T-helper 1 cell treated with Interleukin-12 subunit alpha and Interleukin-12 subunit beta and Interleukin-4 antibody, amounts not matched to agents 30 μg/mL and 1 μg/mL, for 36 hours (primary cell): ENCODE results near the gene CHCHD3.
"Not testable (repeated sequence)": the region's sequence is repeated elsewhere in the genome, so short reads cannot be mapped to it uniquely, and the experiment has no call there.

ENCODE experiments used
- H3K27ac Mint-ChIP-seq: one replicate; pipeline ENCODE4 v1.8.0; 2021; ENCODE audit warnings: mild to moderate bottlenecking, mixed read lengths
- H3K27me3 Mint-ChIP-seq: one replicate; pipeline ENCODE4 v1.8.0; 2021; ENCODE audit warnings: low read depth, mixed read lengths
- H3K36me3 Mint-ChIP-seq: one replicate; pipeline ENCODE4 v1.8.0; 2021; ENCODE audit warnings: low read depth, mixed read lengths
- H3K4me1 Mint-ChIP-seq: one replicate; pipeline ENCODE4 v1.8.0; 2021; ENCODE audit warnings: low read depth, mixed read lengths
- H3K4me3 Mint-ChIP-seq: one replicate; pipeline ENCODE4 v1.8.0; 2021; ENCODE audit warnings: mild to moderate bottlenecking, moderate library complexity, mixed read lengths
- H3K9me3 Mint-ChIP-seq: one replicate; pipeline ENCODE4 v1.8.0; 2021; ENCODE audit warnings: mixed read lengths

CHCHD3 gene

GRCh38 chr7:132950725-132951124, 131.2 kb downstream of the CHCHD3 start:
- Mint-ChIP-seq H3K27ac (no peak overlapping the region), H3K4me3 (no peak overlapping the region), H3K36me3 (no peaks in the 10 kb centered on the region), H3K4me1 (no peaks in the 10 kb centered on the region), H3K27me3 (no peaks in the 10 kb centered on the region), H3K9me3 (no peaks in the 10 kb centered on the region)

DNA sequence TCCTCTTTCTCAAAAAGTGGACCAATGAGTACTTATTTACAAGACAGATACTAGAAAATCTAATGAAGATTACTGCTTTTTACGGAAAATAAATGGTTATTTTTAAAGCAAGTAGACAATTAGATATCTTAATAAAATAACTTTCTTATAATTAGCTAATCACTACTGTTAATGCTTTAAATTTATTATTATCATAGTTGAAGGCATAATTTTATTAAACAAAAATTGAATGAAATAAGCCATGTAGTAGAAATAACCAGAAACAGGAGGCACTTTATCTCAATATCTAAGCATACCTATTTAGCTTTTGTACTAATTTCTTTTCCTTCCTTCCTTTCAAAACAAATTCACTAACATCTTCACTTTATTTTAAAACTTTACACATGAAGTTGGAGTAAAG, 134.9 kb downstream of the CHCHD3 start:
- Mint-ChIP-seq H3K36me3 (no peaks in the 10 kb centered on the region), H3K27me3 (no peaks in the 10 kb centered on the region), H3K27ac (no peak overlapping the region), H3K4me1 (no peaks in the 10 kb centered on the region), H3K4me3 (no peak overlapping the region), H3K9me3 (no peaks in the 10 kb centered on the region)

DNA sequence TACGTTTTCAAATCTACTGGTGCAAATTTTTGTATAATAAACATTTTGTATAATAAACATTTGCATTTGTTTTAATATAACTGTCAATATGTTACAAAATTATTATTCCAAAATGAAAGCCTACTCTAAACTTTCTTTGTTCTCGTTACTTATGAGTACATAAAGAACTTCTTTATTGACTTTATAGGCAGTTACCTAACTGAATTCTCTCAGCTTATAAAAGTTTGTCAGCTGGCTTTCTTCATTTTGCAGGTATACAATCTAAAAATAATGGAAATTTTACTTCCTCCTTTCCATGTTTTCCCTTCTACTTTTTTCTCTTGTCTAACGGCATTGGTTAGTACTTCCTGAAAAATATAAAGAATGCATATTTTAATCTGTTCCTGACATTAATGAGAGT, 137.1 kb downstream of the CHCHD3 start:
- H3K36me3 Mint-ChIP-seq, result no peaks in the 10 kb centered on the region
- H3K4me3 Mint-ChIP-seq, result no peak overlapping the region
- no peaks in the 10 kb centered on the region for H3K9me3 Mint-ChIP-seq
- H3K4me1 Mint-ChIP-seq, result peaks cover 3% of the 10 kb centered on the region
- no peak overlapping the region for H3K27ac Mint-ChIP-seq
- no peaks in the 10 kb centered on the region for H3K27me3 Mint-ChIP-seq

DNA sequence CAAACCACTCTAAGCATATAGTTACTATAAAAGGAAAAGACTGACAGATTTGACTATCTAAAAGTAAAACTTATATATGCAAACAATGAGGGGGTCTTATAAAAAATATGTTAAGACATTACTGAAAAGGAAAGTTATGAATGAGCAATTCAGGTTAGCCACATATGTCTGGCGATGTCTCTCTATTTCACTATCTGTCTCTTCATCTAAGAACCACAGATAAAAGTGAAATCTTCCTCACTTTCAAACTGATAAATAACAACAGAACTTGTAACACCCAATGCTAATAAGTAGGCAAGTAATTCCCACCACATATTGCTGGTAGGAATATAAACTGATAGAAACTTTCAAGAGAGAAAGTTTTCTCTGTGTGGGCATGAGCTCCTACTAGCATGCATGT, 138.2 kb downstream of the CHCHD3 start:
- H3K36me3 Mint-ChIP-seq, result no peaks in the 10 kb centered on the region
- no peaks in the 10 kb centered on the region for H3K27me3 Mint-ChIP-seq
- no peak overlapping the region for H3K27ac Mint-ChIP-seq
- no peak overlapping the region for H3K4me3 Mint-ChIP-seq
- H3K9me3 Mint-ChIP-seq, result no peaks in the 10 kb centered on the region
- peaks cover 3% of the 10 kb centered on the region for H3K4me1 Mint-ChIP-seq

- H3K4me1 Mint-ChIP-seq, result peaks cover 3% of the 10 kb centered on the region
- no peaks in the 10 kb centered on the region for H3K36me3 Mint-ChIP-seq
- no peak overlapping the region for H3K27ac Mint-ChIP-seq
- no peaks in the 10 kb centered on the region for H3K9me3 Mint-ChIP-seq
- no peaks in the 10 kb centered on the region for H3K27me3 Mint-ChIP-seq
- H3K4me3 Mint-ChIP-seq, result no peak overlapping the region
Observed at GRCh38 chr7:132942701-132943100, 139.2 kb downstream of the CHCHD3 start.

- Mint-ChIP-seq H3K4me1 (peaks cover 3% of the 10 kb centered on the region), H3K9me3 (no peaks in the 10 kb centered on the region), H3K4me3 (no peak overlapping the region), H3K27me3 (no peaks in the 10 kb centered on the region), H3K36me3 (no peaks in the 10 kb centered on the region), H3K27ac (no peak overlapping the region)
Observed at GRCh38 chr7:132941905-132942304, 140.0 kb downstream of the CHCHD3 start.

- Mint-ChIP-seq H3K36me3 (no peaks in the 10 kb centered on the region), H3K4me1 (peaks cover 3% of the 10 kb centered on the region), H3K9me3 (no peaks in the 10 kb centered on the region), H3K27me3 (no peaks in the 10 kb centered on the region), H3K27ac (no peak overlapping the region), H3K4me3 (no peak overlapping the region)
Observed at GRCh38 chr7:132941428-132941827, 140.5 kb downstream of the CHCHD3 start.

DNA sequence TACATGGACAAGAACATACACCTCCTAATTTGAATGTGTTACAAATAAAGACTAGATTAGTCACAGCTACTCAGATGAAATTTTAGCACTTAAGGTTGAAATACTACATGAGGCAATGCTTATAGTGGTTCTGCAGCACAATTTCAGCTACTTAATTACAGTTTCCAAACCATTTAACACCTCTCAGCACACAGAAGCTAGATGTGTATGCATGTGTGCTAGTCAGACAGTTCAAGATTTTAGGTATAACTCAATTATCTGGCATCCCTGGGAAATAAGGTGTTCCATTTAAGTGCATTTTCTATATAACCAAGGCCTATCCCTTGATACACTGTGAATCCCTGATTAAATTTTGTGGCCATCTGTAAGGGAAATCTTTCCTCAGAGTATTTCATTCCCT, 141.8 kb downstream of the CHCHD3 start:
- Mint-ChIP-seq H3K27me3 (no peaks in the 10 kb centered on the region), H3K4me3 (no peak overlapping the region), H3K27ac (no peak overlapping the region), H3K36me3 (no peaks in the 10 kb centered on the region), H3K4me1 (peaks cover 3% of the 10 kb centered on the region), H3K9me3 (no peaks in the 10 kb centered on the region)

DNA sequence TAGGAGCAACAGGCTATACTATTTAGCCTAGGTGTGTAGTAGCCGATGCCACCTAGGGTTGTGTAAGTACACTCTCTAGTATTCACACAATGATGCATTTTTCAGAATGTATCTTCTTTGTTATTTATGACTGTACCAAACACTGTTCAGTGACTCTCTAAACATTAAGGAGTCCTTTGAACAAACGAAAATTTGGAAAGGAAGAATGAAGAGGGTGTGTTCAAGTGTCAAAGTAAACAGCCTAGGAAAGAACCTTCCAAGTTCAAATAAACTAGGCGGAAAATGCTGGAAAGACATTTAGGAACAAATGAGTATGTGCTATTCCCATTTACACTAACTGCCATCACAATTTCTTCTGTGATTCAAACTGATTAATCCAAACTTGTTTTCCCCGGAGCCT, 142.4 kb downstream of the CHCHD3 start:
- Mint-ChIP-seq H3K36me3 (no peaks in the 10 kb centered on the region), H3K27ac (no peak overlapping the region), H3K4me1 (peaks cover 3% of the 10 kb centered on the region), H3K9me3 (no peaks in the 10 kb centered on the region), H3K27me3 (no peaks in the 10 kb centered on the region), H3K4me3 (no peak overlapping the region)

- Mint-ChIP-seq H3K36me3 (no peaks in the 10 kb centered on the region), H3K27me3 (no peaks in the 10 kb centered on the region), H3K4me1 (peaks cover 3% of the 10 kb centered on the region), H3K9me3 (no peaks in the 10 kb centered on the region), H3K27ac (no peak overlapping the region), H3K4me3 (no peak overlapping the region)
Observed at GRCh38 chr7:132937286-132937685, 144.6 kb downstream of the CHCHD3 start.

DNA sequence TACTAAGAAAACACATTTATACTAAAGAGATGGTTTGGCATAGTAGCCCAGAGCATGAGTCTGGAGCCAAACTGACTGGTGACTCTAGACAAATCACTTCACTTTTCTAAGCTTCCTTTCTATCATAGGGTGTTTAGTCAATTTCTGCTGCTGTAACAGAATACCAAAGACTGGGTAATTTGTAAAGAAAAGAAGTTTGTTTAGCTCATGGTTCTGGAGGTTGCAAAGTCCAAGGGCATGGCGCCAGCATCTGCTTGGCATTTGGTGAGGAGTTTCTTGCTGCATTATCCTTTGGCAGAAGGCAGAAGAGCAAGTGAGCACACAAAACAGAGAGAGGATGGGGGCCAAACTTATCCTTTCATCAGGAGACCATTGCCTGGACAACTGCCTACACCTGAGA, 146.3 kb downstream of the CHCHD3 start:
- Mint-ChIP-seq H3K4me1 (no peaks in the 10 kb centered on the region), H3K9me3 (no peaks in the 10 kb centered on the region), H3K36me3 (peaks cover 2% of the 10 kb centered on the region), H3K27ac (no peak overlapping the region), H3K27me3 (no peaks in the 10 kb centered on the region), H3K4me3 (no peak overlapping the region)

GRCh38 chr7:132934017-132934416, 147.9 kb downstream of the CHCHD3 start:
- H3K4me1 Mint-ChIP-seq, result peaks cover 3% of the 10 kb centered on the region
- no peaks in the 10 kb centered on the region for H3K27me3 Mint-ChIP-seq
- H3K9me3 Mint-ChIP-seq, result no peaks in the 10 kb centered on the region
- no peak overlapping the region for H3K27ac Mint-ChIP-seq
- H3K36me3 Mint-ChIP-seq, result peaks cover 2% of the 10 kb centered on the region
- no peak overlapping the region for H3K4me3 Mint-ChIP-seq

GRCh38 chr7:132933072-132933458, 148.8 kb downstream of the CHCHD3 start:
- H3K27me3 Mint-ChIP-seq, result no peaks in the 10 kb centered on the region
- H3K27ac Mint-ChIP-seq, result no peak overlapping the region
- peaks cover 2% of the 10 kb centered on the region for H3K36me3 Mint-ChIP-seq
- no peak overlapping the region for H3K4me3 Mint-ChIP-seq
- peaks cover 3% of the 10 kb centered on the region for H3K4me1 Mint-ChIP-seq
- no peaks in the 10 kb centered on the region for H3K9me3 Mint-ChIP-seq

DNA sequence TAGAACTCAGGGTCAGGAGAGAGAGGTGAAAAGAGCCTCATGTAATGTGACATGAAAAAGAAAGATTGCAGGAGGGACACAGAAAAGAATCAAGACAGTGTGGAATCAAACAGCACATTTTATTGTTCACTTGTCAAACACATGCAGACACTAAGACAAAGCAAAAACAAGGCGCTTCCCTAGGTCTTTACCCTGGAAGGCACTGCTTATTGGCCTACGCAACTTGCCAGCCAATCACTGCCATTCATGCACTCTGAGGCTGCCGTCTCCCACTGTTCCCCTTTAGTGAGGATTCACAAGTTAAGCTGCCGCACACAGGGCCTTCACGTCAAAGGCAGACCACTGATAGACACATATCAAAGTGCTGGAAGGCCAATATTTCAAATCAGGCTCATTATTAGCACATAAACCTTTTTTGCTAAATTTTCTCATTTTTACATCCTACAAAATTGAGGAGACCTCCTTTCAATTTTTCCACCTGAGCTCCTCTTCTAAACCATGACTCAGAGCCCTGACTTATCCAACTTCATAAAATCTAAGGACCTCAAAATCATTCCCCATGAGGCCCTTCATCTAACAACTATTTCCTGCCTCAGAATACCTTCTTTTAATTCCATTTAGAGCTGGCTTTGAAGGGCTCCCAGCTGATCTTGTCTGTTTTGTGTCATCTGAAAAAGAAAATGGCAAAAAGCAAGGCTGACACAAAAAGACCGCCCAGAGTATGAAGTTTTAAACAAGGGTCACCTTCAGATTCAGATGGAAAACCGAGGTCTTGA, 149.4 kb downstream of the CHCHD3 start:
- H3K4me1 Mint-ChIP-seq, result peaks cover 3% of the 10 kb centered on the region
- no peak overlapping the region for H3K4me3 Mint-ChIP-seq
- H3K36me3 Mint-ChIP-seq, result peaks cover 2% of the 10 kb centered on the region
- H3K27ac Mint-ChIP-seq, result no peak overlapping the region
- no peaks in the 10 kb centered on the region for H3K9me3 Mint-ChIP-seq
- no peaks in the 10 kb centered on the region for H3K27me3 Mint-ChIP-seq

GRCh38 chr7:132930881-132931280, 151.0 kb downstream of the CHCHD3 start:
- Mint-ChIP-seq H3K9me3 (no peaks in the 10 kb centered on the region), H3K27ac (no peak overlapping the region), H3K27me3 (no peaks in the 10 kb centered on the region), H3K36me3 (peaks cover 5% of the 10 kb centered on the region), H3K4me3 (no peak overlapping the region), H3K4me1 (peaks cover 3% of the 10 kb centered on the region)

DNA sequence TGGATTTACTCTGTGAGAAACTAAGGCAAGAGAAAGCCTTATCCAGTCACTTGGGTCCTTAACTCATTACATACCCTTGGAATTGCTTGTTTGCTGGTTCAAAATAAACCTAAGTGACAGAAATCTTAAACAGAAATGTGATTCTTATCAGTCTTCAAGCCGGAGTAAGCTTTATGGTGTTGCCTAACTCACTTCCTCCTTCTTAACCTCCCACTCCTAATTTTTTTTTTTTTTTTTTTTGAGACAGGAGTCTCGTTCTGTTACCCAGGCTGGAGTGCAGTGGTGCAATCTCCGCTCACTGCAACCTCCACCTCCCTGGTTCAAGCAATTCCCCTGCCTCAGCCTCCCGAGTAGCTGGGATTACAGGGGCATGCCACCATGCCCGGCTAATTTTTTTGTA, 151.9 kb downstream of the CHCHD3 start:
- H3K4me3 Mint-ChIP-seq, H3K27me3 Mint-ChIP-seq, H3K27ac Mint-ChIP-seq, H3K4me1 Mint-ChIP-seq, H3K36me3 Mint-ChIP-seq, H3K9me3 Mint-ChIP-seq: not testable (repeated sequence)
